ENCODE measurements around the gene LAMTOR4. TPM values are rescaled to one million over a fixed set of nuclear protein-coding genes. Genes with fewer than 3 reads are reported as not detected.

The LAMTOR4 gene
- total RNA-seq, 1 donor from 2014 or later = 70.5 TPM

GRCh38 chr7:100119970-100120732 lies 28.6 kb upstream of the LAMTOR4 start:
- peak; percentile 86 for DNase-seq (ENCODE audit: low spot score)
- Histone ChIP-seq H3K4me3 (peak overlapping the region; percentile 99), H3K9me3 (ENCODE audit: low read depth) (no peaks in the 10 kb centered on the region), H3K27ac (no peak overlapping the region), H3K27me3 (no peaks in the 10 kb centered on the region), H4K20me1 (ENCODE audit: low read depth) (no peaks in the 10 kb centered on the region), H3K36me3 (no peaks in the 10 kb centered on the region), H3K4me1 (peaks cover 12% of the 10 kb centered on the region), H3K4me2 (peak overlapping the region; percentile 84), H3K79me2 (ENCODE audit: low read depth) (peaks cover 34% of the 10 kb centered on the region), H3K9ac (peak overlapping the region; percentile 11), H3F3A (ENCODE audit: low read depth) (peaks cover 26% of the 10 kb centered on the region), H2AFZ (replicated peaks) (peak overlapping the region; percentile 96)
- Mint-ChIP-seq H3K27ac (peak overlapping the region; percentile 100), H3K27me3 (ENCODE audit: insufficient read depth, low read depth) (peaks cover 4% of the 10 kb centered on the region), H3K4me1 (peaks cover 22% of the 10 kb centered on the region), H3K4me3 (peak overlapping the region; percentile 99), H3K36me3 (peaks cover 15% of the 10 kb centered on the region), H3K9me3 (no peaks in the 10 kb centered on the region)
- TF ChIP-seq EZH2phosphoT487 (IDR thresholded peaks at IDR 0.05) (no peak), EZH2 (IDR thresholded peaks at IDR 0.05) (no peak)
- TF ChIP-seq, protein P1, sequence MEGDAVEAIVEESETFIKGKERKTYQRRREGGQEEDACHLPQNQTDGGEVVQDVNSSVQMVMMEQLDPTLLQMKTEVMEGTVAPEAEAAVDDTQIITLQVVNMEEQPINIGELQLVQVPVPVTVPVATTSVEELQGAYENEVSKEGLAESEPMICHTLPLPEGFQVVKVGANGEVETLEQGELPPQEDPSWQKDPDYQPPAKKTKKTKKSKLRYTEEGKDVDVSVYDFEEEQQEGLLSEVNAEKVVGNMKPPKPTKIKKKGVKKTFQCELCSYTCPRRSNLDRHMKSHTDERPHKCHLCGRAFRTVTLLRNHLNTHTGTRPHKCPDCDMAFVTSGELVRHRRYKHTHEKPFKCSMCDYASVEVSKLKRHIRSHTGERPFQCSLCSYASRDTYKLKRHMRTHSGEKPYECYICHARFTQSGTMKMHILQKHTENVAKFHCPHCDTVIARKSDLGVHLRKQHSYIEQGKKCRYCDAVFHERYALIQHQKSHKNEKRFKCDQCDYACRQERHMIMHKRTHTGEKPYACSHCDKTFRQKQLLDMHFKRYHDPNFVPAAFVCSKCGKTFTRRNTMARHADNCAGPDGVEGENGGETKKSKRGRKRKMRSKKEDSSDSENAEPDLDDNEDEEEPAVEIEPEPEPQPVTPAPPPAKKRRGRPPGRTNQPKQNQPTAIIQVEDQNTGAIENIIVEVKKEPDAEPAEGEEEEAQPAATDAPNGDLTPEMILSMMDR (IDR thresholded peaks at IDR 0.05) = no peak

DNA sequence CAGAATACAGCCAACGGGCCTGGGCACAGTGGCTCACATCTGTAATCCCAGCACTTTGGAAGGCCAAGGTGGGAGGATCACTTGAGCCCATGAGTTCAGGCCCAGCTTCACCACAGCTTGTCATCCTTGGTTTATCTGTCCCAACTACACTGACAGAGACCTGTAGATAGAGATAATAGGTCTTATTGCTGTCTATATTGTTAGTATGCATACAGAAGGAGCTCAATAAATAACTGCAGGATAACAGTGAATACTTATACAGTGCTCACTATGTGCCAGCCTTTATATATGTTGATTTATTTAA lies 28.0 kb upstream of the LAMTOR4 start:
- Histone ChIP-seq H3K4me3 (peak overlapping the region; percentile 99), H3K9me3 (ENCODE audit: low read depth) (no peaks in the 10 kb centered on the region), H2AFZ (replicated peaks) (no peak overlapping the region), H3K27me3 (no peaks in the 10 kb centered on the region), H3K79me2 (ENCODE audit: low read depth) (peaks cover 37% of the 10 kb centered on the region), H3K4me2 (peak overlapping the region; percentile 84), H4K20me1 (ENCODE audit: low read depth) (no peaks in the 10 kb centered on the region), H3K9ac (no peak overlapping the region), H3K4me1 (peaks cover 12% of the 10 kb centered on the region), H3K36me3 (no peaks in the 10 kb centered on the region), H3F3A (ENCODE audit: low read depth) (peaks cover 31% of the 10 kb centered on the region), H3K27ac (no peak overlapping the region)
- H3K9me3 Mint-ChIP-seq = no peaks in the 10 kb centered on the region
- H3K27me3 Mint-ChIP-seq (ENCODE audit: insufficient read depth, low read depth) = peaks cover 4% of the 10 kb centered on the region
- H3K27ac Mint-ChIP-seq = no peak overlapping the region
- DNase-seq (ENCODE audit: low spot score) = no peak
- TF ChIP-seq EZH2phosphoT487 (IDR thresholded peaks at IDR 0.05) (no peak), EZH2 (IDR thresholded peaks at IDR 0.05) (no peak)
- TF ChIP-seq, protein P1 (IDR thresholded peaks at IDR 0.05) = no peak
- peak overlapping the region; percentile 99 for H3K4me3 Mint-ChIP-seq
- peaks cover 26% of the 10 kb centered on the region for H3K4me1 Mint-ChIP-seq
- H3K36me3 Mint-ChIP-seq = peaks cover 15% of the 10 kb centered on the region

GRCh38 chr7:100122067-100122466 lies 26.7 kb upstream of the LAMTOR4 start:
- no peak overlapping the region for H3K9ac ChIP-seq
- H4K20me1 ChIP-seq (ENCODE audit: low read depth) = no peaks in the 10 kb centered on the region
- H3K4me1 ChIP-seq = peaks cover 12% of the 10 kb centered on the region
- Mint-ChIP-seq H3K36me3 (peaks cover 8% of the 10 kb centered on the region), H3K9me3 (no peaks in the 10 kb centered on the region), H3K27ac (peak overlapping the region; percentile 50), H3K4me1 (peaks cover 33% of the 10 kb centered on the region), H3K4me3 (no peak overlapping the region), H3K27me3 (ENCODE audit: insufficient read depth, low read depth) (peaks cover 6% of the 10 kb centered on the region)
- H3K27ac ChIP-seq = no peak overlapping the region
- no peak overlapping the region for H2AFZ ChIP-seq (replicated peaks)
- H3K9me3 ChIP-seq (ENCODE audit: low read depth) = no peaks in the 10 kb centered on the region
- no peak overlapping the region for H3K4me3 ChIP-seq
- DNase-seq (ENCODE audit: low spot score) = no peak
- H3K36me3 ChIP-seq = no peaks in the 10 kb centered on the region
- TF ChIP-seq, protein P1 (IDR thresholded peaks at IDR 0.05) = no peak
- no peak for TF ChIP-seq EZH2 (IDR thresholded peaks at IDR 0.05)
- TF ChIP-seq EZH2phosphoT487 (IDR thresholded peaks at IDR 0.05) = no peak
- peaks cover 43% of the 10 kb centered on the region for H3K79me2 ChIP-seq (ENCODE audit: low read depth)
- peaks cover 40% of the 10 kb centered on the region for H3F3A ChIP-seq (ENCODE audit: low read depth)
- no peak overlapping the region for H3K4me2 ChIP-seq
- no peaks in the 10 kb centered on the region for H3K27me3 ChIP-seq

Measured in neural progenitor cell (in vitro differentiated cells).